Kidney glomerular epithelial cell (primary cell): ENCODE data around the gene NRTN.

Source experiments
- DNase-seq: peaks from one replicate; lab custom pipeline; 2025; lab: John Stamatoyannopoulos, UW

Gene NRTN

DNA sequence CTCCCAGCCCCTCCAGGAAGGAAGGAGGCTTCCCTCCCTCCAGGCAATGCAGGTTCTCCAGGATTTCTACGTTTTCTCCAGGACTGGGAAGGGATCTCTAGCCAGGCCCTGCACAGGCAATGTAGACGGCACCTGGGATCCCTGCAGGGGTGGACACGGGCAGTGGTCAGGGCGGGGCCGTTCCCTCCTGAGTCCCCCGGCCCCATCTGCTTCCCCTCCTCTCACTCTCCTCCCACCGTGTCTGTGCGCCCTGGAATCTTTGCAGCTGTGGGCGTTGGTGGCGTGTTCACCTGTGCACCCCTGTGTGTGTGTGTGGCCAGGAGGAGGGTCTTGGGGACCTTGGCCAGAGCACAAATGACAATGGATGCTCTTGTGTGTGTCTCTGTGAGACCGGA is 10.0 kb downstream of the NRTN start:
- DNase-seq, result no peak

- DNase-seq, result no peak
These were observed 12.4 kb downstream of the NRTN start for GRCh38 chr19:5817218-5817617.

DNA sequence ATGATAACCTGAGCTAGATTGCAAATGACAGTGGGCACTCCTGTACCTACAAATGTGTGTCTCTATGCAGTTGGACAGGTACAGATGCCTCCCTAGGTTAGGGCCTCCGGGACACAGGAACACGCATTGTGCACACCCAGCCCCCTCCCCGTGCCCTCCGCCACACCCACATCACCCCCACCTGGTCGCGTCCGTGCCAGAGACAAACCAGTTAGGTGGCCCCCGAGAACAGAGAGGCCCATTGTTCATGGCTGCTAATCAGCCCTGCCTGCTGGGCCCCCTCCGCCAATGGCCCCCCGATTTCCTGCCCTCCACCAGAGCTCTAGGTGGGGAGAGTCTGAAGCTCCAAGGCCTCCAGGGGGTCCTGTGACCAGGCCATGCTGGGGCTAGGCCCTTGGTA is 13.7 kb downstream of the NRTN start:
- DNase-seq, result no peak

GRCh38 chr19:5820785-5821184 is 15.9 kb downstream of the NRTN start:
- no peak for DNase-seq

DNA sequence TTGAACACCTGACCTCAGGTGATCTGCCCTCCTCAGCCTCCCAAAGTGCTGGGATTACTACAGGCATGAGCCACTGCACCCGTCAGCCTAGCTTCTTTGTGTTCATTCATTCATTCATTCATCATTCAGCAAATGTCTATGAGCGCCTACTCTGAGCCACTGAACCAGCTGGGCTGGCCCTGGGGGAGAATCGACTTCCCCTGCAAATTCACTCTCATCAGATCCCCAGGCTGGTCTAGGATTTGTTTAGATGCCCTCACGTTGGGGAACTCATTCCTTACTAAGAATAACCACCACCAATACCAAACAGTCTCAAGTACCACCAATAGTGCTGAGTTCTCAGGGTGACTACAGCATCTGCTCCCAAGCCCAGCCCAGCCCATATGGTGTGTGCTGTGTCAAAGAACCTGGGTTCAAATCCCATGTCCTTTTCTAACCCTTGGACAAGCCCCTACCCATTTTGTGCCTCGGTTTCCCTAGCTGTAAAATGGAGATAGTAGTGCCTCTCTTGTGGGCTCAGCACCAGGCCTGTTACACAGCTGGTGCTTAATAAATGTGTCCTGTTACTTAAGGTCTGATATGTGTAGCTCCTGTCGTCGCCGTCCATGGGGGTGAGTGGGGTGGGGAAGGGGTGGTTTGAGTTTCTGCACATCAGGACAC is 16.8 kb downstream of the NRTN start:
- no peak for DNase-seq

GRCh38 chr19:5822181-5822844 is 17.4 kb downstream of the NRTN start:
- DNase-seq, result no peak

DNA sequence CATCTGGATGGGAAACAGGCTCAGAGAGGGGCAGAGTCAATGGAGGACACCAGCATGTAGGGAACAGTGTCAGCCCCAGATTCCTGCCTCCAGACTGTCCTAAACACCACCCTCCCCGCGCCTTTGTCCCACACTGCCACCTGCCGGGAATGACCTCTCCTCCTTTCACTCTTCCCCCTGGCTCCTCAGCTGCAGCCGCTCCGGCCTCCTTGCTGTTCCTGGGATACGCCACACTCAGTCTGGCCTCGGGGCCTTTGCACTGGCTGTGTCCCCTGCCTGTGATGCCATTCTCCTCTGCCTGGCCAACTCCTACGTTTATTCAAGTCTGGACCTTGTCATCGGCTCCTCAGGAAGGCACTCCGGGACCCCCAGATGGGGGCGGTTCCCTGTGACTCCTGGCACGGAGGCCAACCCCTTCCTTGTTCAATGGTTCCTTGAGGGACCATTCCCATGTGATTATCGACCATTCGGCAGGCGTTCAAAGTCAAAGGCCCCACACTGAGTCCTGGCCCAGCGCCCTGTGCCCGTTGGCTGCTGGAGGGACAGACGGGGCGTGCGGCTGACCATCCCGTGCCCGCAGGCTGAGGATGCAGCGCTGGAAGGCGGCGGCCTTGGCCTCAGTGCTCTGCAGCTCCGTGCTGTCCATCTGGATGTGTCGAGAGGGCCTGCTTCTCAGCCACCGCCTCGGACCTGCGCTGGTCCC is 18.9 kb downstream of the NRTN start:
- DNase-seq, result no peak

- no peak for DNase-seq
These were observed 19.9 kb downstream of the NRTN start for GRCh38 chr19:5824751-5825150.

DNA sequence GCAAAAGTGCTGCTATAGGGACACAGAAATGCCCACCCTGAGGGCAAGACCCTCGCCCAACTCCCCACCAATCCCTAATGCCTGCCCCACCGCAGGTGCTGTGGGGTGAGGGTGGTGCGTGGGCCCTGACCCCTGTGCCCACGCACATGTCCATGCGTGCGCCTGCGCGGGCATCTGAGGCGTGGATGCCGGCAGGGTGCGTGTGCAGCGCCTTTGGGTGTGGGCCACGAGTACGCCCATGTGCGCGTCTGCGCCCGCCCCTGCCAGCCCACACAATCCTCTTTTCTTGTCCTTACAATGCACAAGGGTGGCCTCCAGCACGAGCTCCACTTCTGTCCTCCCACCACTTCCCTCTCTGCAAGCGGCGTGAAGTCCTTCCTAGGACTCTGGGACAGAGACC is 20.3 kb downstream of the NRTN start:
- no peak for DNase-seq

DNA sequence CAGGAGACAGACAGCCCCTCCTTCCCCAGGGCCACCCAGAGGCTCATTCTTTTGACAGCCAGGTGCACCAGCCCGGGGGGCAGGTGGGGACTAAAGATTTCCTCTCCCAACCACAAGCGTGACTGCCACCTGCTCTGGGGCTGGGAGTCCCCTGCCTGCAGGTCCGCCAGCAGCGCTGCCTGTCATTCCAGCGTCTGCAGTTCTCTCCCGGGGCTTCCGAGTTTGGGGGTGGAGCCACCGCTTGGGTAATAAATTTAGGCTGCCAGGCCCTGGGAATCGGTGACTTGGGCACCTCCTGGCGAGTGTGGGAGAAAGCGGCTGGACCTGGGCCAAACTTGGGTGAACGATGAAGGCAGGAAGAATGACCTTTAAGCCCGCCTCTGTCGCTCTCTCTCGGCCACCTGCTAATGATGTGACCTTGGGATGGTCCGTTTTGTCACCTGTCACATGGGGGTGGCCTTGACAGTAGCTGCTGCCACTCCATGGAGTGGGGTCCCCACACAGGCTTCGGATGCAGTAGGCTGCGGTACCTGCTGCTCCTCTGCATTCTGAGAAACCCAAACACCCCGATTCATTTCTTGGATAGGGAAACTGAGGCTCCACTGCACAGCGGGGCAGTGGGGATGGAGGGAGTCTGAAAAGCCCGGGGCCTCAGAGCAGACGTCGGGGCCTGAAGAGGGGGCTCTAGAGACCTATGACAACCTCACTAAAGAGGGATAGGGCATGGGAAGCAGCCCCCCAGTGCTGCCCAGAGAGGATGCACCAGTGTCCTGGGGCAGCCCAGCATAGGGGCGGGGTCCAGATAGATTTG is 21.9 kb downstream of the NRTN start:
- DNase-seq, result peak; percentile 49

- DNase-seq, result no peak
These were observed 22.5 kb downstream of the NRTN start for GRCh38 chr19:5827342-5827890.

GRCh38 chr19:5827891-5828660 is 23.2 kb downstream of the NRTN start:
- DNase-seq, result peak; percentile 86

DNA sequence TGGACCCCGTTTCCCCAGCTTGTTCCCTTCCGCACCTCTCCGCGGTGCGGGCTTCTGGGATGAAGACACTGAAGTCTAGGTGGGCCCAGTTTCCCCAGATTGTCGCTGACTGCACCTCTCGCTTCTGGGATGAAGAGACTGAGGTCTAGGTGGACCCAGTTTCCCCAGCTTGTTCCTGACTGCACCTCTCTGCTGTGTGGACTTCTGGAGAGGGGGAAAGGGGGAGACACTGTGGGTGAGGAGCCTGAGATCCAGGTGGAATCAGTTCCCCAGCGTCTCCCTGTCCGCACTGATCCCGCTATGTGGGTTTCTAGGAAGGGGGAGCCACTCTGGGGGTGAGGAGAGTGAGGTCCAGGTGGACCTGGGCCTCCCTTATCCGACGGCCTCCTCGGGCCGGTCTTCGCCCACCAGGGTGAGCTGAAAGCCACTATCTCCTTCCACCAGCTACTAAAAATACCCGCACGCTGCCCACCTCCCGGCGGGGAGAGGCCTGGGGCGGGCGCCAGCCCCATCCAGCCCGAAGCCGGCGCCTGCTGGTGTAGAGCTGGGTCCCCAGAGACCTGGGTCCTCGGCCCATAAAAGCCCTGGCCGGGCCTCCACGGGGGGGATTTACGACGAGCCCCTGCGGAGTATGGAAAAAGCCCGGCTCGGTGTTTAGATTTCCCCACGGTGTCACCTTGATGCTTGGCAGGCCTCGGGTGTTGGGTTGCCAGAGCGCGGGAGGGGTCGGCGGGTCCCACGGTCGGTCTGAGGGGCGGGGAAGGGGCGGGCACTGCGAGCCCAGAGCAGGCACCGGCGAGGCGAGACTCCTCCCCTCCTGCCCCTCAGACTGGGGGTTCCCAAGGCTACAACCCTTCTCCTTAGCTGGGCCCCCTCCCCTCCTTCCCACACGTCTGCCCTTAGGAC is 24.0 kb downstream of the NRTN start:
- no peak for DNase-seq

- DNase-seq, result no peak
These were observed 24.9 kb downstream of the NRTN start for GRCh38 chr19:5829567-5830310.

- no peak for DNase-seq
These were observed 26.3 kb downstream of the NRTN start for GRCh38 chr19:5831159-5831558.

DNA sequence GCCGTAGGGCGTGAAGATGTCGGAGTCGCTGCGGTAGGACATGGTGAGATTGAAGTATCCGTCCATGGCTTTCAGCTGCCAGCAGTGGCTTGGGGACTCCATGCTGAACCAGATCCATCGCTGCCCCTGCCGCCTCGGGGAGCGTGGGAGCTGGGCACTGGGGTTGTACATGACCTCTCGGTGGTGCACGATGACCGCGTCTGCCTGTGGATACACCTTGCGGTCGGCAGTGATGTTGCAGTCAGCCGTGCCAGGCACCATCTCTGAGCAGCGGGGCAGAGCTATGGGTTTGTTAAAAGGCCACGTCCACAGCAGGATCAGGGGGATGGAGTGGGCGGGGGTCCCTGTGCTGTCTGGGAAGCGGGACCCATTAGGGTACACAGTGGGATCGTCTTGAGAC is 27.2 kb downstream of the NRTN start:
- DNase-seq, result no peak

DNA sequence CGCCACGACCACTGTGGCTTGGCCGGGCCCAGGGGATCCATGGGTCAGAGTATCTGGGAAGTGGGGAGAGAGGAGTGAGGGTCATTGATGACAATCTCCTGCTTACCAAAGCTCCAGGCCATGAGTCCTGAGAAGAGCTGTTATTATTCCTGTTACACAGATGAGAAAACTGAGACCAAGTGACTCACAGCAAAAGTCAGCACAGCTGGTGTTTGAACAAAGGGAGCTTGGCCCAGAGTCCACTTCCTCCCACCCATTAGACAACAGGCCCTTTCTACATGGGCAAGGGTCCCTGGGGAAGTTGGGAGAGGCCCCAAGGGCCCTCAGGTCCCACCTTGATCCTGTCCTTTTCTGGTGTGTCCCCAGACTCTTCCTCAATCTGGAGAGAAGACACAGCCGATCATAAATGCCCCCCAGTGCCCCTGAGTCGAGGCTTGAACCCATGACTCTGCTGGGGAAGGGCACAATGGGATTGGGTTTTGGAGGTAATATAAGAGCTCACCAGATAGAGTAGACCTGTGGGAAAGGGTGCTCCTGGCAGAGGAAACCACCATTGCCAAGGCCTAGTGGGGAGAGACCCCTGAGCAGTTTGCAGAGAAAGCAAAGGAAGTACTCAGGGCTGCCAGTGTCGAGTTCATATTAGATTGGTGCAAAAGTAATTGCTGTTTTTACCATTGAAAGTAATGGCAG is 27.8 kb downstream of the NRTN start:
- no peak for DNase-seq

DNA sequence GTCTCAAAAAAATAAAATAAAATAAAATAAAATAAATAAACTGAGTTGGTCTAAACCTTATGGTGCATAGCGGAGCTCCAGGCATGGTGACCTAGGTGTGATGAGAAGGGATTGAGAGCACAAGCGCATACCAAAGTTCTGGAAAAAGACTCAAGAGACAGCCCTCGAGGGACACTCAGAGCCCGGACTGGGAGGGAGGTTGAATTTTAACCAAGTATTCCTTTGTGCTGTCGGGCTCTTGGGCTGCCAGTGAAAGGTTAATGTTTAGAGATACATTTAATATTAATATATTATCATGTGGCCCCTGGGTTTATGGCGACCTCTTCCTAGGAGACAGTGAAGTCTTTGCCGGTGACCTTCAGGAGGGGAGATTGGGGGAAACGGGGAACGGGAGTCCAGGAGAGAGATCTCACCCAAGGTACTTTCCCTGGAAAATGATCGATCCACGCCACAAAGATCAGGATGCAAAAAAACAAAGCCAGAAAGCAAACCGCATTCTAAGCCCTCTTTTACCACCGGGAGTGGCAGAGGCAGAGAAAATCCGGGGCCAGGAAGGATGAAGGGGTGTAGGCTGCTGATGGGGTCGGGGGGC is 33.0 kb downstream of the NRTN start:
- DNase-seq, result no peak
